ENCODE results near the gene CTBP2.

CTBP2 gene

DNA sequence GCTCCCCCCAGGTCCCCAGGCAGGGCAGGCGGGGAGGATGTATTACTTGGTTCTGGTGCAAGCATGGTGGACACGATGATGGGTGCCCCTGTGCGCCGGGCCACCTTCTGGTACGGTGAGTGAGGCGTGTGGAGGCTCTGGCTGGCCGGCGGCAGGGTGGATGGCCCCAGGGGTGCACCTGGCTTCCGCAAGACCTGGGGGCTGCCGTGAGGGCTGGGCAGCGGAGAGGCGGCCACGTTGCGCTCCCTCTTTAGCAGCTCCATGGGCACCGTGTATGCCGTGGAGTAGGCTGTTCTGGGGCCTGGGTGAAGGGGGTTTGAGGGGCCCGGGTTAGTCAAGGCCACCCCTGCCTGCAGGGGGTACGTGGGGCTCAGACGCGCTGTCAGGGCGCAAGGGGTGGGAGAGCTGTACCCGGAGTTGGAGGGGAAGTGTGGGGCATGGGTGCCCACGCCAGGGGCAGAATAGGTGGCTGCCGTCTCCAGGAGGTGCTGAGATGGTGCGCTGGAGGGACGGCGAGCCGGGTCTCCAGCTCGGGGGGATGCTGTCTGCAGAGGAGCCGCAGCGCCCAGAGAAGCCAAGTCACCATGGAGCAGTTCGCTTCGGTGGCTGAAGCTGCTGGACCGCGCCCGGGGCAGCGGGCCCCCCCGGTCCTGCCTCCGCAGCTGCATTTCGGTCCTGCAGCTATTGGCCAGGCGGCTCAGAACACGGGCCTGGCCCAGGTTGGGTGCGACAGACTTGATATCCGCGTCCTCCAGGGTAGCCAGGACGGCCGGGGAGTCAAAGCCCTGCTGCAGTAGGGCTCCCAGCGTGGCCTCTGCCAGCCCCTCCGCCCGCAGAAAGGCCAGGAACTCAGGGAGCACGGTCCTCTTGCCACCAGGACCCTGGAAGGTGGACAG is 134.1 kb downstream of the CTBP2 start:
- ChIA-PET CTCF (interaction anchor here (1.7 kb wide), 1 partner anchor 22 kb away, joined by 4 read pairs; no protein-coding TSS in a partner anchor), POLR2A (no interaction called here)
- TF ChIP-seq SP1 (IDR thresholded peaks at IDR 0.05) (no peak), FOXM1 (IDR thresholded peaks at IDR 0.05; ENCODE audit: borderline replicate concordance) (no peak), CTBP1 (IDR thresholded peaks at IDR 0.05; ENCODE audit: borderline replicate concordance) (no peak), FOXA1 (IDR thresholded peaks at IDR 0.05) (no peak), ARNT (IDR thresholded peaks at IDR 0.05) (no peak), L3MBTL2 (conservative IDR thresholded peaks at IDR 0.05) (no peak), LEF1 (IDR thresholded peaks at IDR 0.05; ENCODE audit: borderline replicate concordance) (no peak), BHLHE40 (IDR thresholded peaks at IDR 0.05; ENCODE audit: borderline replicate concordance) (no peak), PKNOX1 (IDR thresholded peaks at IDR 0.05) (no peak), HDGF (IDR thresholded peaks at IDR 0.05; ENCODE audit: borderline replicate concordance) (no peak), TARDBP (IDR thresholded peaks at IDR 0.05) (no peak), NFRKB (IDR thresholded peaks at IDR 0.05) (no peak), ELF4 (IDR thresholded peaks at IDR 0.05) (no peak), ZNF384 (IDR thresholded peaks at IDR 0.05) (no peak), SUZ12 (IDR thresholded peaks at IDR 0.05) (no peak), FOXK2 (IDR thresholded peaks at IDR 0.05) (no peak)
- no peak for DNase-seq (ENCODE audit: extremely low spot score)

DNA sequence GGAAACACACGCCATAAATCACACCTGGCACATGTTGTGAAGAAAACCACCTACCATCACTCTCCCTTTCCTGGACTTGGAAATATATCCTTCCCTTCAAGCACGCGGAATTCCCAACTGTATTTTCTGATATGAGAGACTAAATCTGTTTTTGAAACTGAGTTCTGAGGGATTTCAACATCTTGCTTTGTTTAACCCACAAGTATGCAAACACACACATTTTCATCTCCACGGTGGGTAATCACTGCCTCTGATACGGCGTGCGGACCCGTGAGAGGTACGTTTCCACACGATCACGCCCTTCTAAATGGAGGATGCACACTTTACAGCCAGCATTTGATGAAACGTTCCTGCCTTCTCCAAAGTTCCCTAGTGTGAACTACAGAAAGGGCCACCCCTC is 135.0 kb downstream of the CTBP2 start:
- DNase-seq (ENCODE audit: extremely low spot score): no peak
- TF ChIP-seq HDGF (IDR thresholded peaks at IDR 0.05; ENCODE audit: borderline replicate concordance) (no peak), PKNOX1 (IDR thresholded peaks at IDR 0.05) (peak; percentile 76)
- ChIA-PET POLR2A (no interaction called here), CTCF (interaction anchor here (1.7 kb wide), 1 partner anchor 23 kb away, joined by 4 read pairs; no protein-coding TSS in a partner anchor)

GRCh38 chr10:125024497-125025234 is 135.7 kb downstream of the CTBP2 start:
- DNase-seq (ENCODE audit: extremely low spot score): no peak
- POLR2A ChIA-PET: interaction anchor here (1.0 kb wide), 1 partner anchor 11 kb away, joined by 3 read pairs; no protein-coding TSS in a partner anchor

DNA sequence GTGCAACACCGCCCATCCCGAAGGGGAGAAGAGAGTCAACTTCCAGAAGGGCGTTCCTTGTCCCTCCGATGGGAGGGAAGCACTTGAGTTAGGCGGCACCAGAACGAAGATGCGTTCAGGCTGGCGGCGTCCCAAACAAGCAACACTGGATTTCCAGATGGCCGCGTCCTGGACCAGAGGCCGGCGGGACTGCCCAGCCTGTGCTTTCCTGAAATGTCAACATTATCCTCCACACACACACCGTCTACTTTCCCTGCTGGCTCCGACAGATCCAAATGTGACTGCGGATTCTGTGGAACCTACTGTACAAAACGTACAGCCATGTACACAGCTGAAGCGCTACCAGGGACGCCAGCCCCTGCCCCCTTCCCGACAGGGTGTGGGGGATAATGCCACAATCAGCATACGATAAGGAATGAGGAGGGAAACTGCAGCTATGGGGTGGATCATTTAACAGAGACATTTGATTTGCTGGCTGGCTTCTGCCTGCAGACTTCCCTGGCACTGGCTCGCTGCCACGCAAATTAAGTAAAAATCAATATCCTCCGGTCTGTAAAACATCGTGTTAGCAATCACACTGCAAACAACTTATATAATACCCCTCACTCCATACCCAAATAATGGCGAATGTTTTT is 136.4 kb downstream of the CTBP2 start:
- ChIA-PET POLR2A (interaction anchor here (1.0 kb wide), 1 partner anchor 12 kb away, joined by 3 read pairs; no protein-coding TSS in a partner anchor), CTCF (no interaction called here)
- DNase-seq (ENCODE audit: extremely low spot score): peak; percentile 50
- no peak for TF ChIP-seq PKNOX1 (IDR thresholded peaks at IDR 0.05)
- TF ChIP-seq L3MBTL2 (conservative IDR thresholded peaks at IDR 0.05): no peak
- no peak for TF ChIP-seq SUZ12 (IDR thresholded peaks at IDR 0.05)
- TF ChIP-seq CTBP1 (IDR thresholded peaks at IDR 0.05; ENCODE audit: borderline replicate concordance): no peak
- no peak for TF ChIP-seq LEF1 (IDR thresholded peaks at IDR 0.05; ENCODE audit: borderline replicate concordance)
- no peak for TF ChIP-seq FOXM1 (IDR thresholded peaks at IDR 0.05; ENCODE audit: borderline replicate concordance)
- no peak for TF ChIP-seq ZNF384 (IDR thresholded peaks at IDR 0.05)
- no peak for TF ChIP-seq SP1 (IDR thresholded peaks at IDR 0.05)
- no peak for TF ChIP-seq NFRKB (IDR thresholded peaks at IDR 0.05)
- no peak for TF ChIP-seq HDGF (IDR thresholded peaks at IDR 0.05; ENCODE audit: borderline replicate concordance)
- no peak for TF ChIP-seq ELF4 (IDR thresholded peaks at IDR 0.05)

More at GRCh38 chr10:125024497-125025234, 135.7 kb downstream of the CTBP2 start:
- CTCF ChIA-PET: no interaction called here
- no peak for TF ChIP-seq CTBP1 (IDR thresholded peaks at IDR 0.05; ENCODE audit: borderline replicate concordance)
- no peak for TF ChIP-seq PKNOX1 (IDR thresholded peaks at IDR 0.05)
- no peak for TF ChIP-seq FOXM1 (IDR thresholded peaks at IDR 0.05; ENCODE audit: borderline replicate concordance)
- no peak for TF ChIP-seq L3MBTL2 (conservative IDR thresholded peaks at IDR 0.05)
- TF ChIP-seq NFRKB (IDR thresholded peaks at IDR 0.05): no peak
- no peak for TF ChIP-seq HDGF (IDR thresholded peaks at IDR 0.05; ENCODE audit: borderline replicate concordance)
- TF ChIP-seq ARNT (IDR thresholded peaks at IDR 0.05): no peak
- TF ChIP-seq SUZ12 (IDR thresholded peaks at IDR 0.05): no peak

DNA sequence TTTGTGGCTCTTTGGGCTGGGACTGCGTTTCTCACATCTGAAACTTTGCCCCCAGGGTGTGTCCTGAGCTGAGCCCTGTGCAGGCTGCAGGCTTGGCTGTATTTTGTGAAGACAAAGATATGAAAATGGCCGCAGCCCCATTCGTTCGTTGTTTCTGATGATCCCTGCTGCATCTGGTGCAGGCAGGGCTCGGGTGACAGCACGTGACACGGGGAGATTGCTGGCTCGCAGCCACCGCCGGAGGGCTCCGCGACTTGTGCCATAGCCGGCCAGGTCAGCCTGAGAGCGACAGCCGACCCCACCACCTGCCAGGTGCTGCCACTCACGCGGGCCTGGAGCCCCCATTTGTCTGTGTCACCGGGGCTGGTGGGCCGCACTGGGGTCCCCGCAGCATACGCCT is 137.1 kb downstream of the CTBP2 start:
- DNase-seq (ENCODE audit: extremely low spot score): peak; percentile 84
- POLR2A ChIA-PET: no interaction called here
- CTCF ChIA-PET: no interaction called here
- TF ChIP-seq SP1 (IDR thresholded peaks at IDR 0.05) (no peak), FOXK2 (IDR thresholded peaks at IDR 0.05) (no peak), NFRKB (IDR thresholded peaks at IDR 0.05) (no peak), LEF1 (IDR thresholded peaks at IDR 0.05; ENCODE audit: borderline replicate concordance) (no peak), PKNOX1 (IDR thresholded peaks at IDR 0.05) (peak; percentile 39)
